ENCODE measurements around the gene MYH6. TPM values are rescaled to one million over a fixed set of nuclear protein-coding genes. Genes with fewer than 3 reads are reported as not detected.

The MYH6 gene
- total RNA-seq, 1 experiment from 2014 or later, result not detected

DNA sequence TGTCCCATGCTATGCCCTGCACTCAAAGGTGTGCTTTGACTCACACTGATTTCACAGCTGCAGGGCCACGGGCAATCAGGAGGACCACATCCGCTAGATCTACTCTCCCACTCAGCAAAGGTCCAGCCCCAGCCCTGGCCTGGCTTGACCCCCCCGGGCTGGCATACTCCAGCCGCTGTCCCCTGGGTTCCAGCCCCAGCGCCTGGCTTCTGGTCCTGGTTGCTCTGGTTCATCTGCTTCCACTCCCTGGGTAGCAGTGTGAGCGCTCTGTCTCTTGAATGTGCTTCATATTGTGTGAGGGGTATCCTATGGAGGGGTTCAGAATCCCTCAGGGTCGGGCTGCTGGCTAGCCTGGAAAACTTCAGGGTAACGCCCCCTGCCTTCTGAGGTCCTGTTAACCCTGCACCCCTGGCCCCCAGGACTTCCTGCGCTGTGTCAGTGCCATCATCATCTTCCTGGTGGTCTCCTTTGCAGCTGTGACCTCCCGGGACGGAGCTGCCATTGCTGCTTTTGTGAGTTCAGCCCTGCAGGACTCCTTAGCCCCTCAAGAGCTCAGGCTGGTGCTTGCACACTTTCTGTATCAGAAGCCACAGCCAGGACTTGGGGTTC is 29.4 kb downstream of the MYH6 start:
- H3K27ac ChIP-seq (ENCODE audit: low read depth, low read length, poor library complexity, severe bottlenecking), result no peak overlapping the region
- intact Hi-C loops (cut with micrococcal nuclease; ENCODE audit: unreplicated experiment), result no loop called here
- CTCF ChIA-PET, result no interaction called here

DNA sequence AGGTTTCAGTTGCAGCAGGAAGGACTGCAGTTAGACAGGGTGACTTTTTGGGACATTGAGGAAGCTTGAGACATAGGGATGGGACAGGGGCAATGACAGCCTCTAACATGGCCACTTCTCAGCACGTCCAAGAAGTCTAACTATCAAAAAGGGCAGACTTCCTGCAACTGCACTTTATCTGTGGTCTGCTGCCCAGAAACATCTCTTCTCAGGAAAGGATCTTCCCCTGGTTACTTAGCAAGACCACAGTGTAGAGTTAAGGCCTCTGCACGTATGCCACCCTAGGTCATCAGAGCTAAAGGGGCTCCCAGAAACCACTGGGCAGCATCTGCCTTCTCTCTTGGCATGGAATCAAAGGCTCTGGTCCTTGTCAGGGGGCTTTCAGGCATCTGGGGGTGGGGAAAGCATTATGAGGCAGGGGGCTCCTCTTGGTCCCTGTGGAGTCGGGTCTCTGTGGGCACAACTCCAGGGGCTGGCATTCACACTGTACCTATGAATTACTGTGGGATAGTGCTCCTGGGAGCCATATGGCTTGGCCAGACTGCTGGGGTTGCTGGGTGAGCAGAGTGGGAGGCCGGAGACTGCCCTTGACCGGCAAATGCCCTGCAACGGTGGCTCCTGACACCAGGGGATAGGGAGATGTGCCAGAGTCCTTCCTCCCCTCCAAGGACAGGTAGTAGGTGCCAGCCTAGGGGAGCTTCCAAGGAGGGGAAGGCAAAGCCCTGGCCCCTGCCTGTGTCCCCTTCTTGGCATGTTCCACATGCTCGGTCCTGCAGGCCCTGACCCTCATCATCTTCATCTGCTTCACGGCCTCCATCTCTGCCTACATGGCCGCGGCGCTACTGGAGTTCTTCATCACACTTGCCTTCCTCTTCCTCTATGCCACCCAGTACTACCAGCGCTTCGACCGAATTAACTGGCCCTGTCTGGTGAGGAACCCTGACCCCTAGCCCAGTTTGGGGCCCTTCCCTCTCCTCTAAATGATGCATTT is 30.2 kb downstream of the MYH6 start:
- no peaks in the 10 kb centered on the region for H3K9me3 ChIP-seq (ENCODE audit: low read depth, low read length, poor library complexity, severe bottlenecking)
- POLR2A ChIA-PET (ENCODE audit: low non-redundant PET), result no interaction called here
- no TSS peak for BruUV-seq (replicated peaks)

More for the DNA sequence above, 29.4 kb downstream of the MYH6 start:
- Histone ChIP-seq H3K36me3 (ENCODE audit: insufficient read depth, low read length, poor library complexity, severe bottlenecking) (no peaks in the 10 kb centered on the region), H3K4me1 (ENCODE audit: insufficient read depth, low read length, poor library complexity, severe bottlenecking) (peaks cover 8% of the 10 kb centered on the region), H3K27me3 (replicated peaks; ENCODE audit: insufficient read depth, low read depth, low read length, poor library complexity) (no peaks in the 10 kb centered on the region), H3K4me3 (ENCODE audit: low read depth, low read length, poor library complexity, severe bottlenecking) (no peak overlapping the region), H3K9me3 (ENCODE audit: low read depth, low read length, poor library complexity, severe bottlenecking) (no peaks in the 10 kb centered on the region)
- no TSS peak for BruUV-seq (replicated peaks)
- POLR2A ChIA-PET (ENCODE audit: low non-redundant PET), result no interaction called here
- no peak for DNase-seq (ENCODE audit: low spot score)
- TF ChIP-seq, protein P1, sequence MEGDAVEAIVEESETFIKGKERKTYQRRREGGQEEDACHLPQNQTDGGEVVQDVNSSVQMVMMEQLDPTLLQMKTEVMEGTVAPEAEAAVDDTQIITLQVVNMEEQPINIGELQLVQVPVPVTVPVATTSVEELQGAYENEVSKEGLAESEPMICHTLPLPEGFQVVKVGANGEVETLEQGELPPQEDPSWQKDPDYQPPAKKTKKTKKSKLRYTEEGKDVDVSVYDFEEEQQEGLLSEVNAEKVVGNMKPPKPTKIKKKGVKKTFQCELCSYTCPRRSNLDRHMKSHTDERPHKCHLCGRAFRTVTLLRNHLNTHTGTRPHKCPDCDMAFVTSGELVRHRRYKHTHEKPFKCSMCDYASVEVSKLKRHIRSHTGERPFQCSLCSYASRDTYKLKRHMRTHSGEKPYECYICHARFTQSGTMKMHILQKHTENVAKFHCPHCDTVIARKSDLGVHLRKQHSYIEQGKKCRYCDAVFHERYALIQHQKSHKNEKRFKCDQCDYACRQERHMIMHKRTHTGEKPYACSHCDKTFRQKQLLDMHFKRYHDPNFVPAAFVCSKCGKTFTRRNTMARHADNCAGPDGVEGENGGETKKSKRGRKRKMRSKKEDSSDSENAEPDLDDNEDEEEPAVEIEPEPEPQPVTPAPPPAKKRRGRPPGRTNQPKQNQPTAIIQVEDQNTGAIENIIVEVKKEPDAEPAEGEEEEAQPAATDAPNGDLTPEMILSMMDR (conservative IDR thresholded peaks at IDR 0.05; ENCODE audit: low read depth, low read length), result no peak
- no peak for TF ChIP-seq EZH2 (IDR thresholded peaks at IDR 0.05; ENCODE audit: borderline replicate concordance, low read depth, low read length, poor library complexity, severe bottlenecking)

DNA sequence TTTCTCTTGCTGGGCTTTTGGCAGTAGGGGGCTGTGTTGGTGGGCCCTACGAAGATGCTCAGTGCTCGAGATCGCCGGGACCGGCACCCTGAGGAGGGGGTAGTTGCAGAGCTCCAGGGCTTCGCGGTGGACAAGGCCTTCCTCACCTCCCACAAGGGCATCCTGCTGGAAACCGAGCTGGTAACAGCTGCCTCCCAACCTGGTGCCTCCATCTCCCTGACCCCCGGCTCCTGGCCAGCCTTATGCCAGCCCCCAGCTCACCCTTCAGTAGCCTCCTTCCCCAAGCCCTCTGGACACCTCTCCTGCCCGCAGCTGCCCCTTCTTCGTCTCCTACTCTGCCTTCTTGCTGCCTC is 30.9 kb downstream of the MYH6 start:
- ChIA-PET CTCF (interaction anchor here (0.5 kb wide), 1 partner anchor 716 kb away, joined by 11 read pairs; no protein-coding TSS in a partner anchor), POLR2A (ENCODE audit: low non-redundant PET) (no interaction called here)
- DNase-seq (ENCODE audit: low spot score), result no peak
- Histone ChIP-seq H3K36me3 (ENCODE audit: insufficient read depth, low read length, poor library complexity, severe bottlenecking) (no peaks in the 10 kb centered on the region), H3K27me3 (replicated peaks; ENCODE audit: insufficient read depth, low read depth, low read length, poor library complexity) (no peaks in the 10 kb centered on the region), H3K4me3 (ENCODE audit: low read depth, low read length, poor library complexity, severe bottlenecking) (no peak overlapping the region), H3K9me3 (ENCODE audit: low read depth, low read length, poor library complexity, severe bottlenecking) (no peaks in the 10 kb centered on the region), H3K4me1 (ENCODE audit: insufficient read depth, low read length, poor library complexity, severe bottlenecking) (peaks cover 8% of the 10 kb centered on the region), H3K27ac (ENCODE audit: low read depth, low read length, poor library complexity, severe bottlenecking) (no peak overlapping the region)
- intact Hi-C loops (cut with micrococcal nuclease; ENCODE audit: unreplicated experiment), result no loop called here
- no TSS peak for BruUV-seq (replicated peaks)
- TF ChIP-seq, protein P1 (conservative IDR thresholded peaks at IDR 0.05; ENCODE audit: low read depth, low read length), result no peak
- no peak for TF ChIP-seq EZH2 (IDR thresholded peaks at IDR 0.05; ENCODE audit: borderline replicate concordance, low read depth, low read length, poor library complexity, severe bottlenecking)

More for the DNA sequence above, 30.2 kb downstream of the MYH6 start:
- no peak for TF ChIP-seq EZH2 (IDR thresholded peaks at IDR 0.05; ENCODE audit: borderline replicate concordance, low read depth, low read length, poor library complexity, severe bottlenecking)
- TF ChIP-seq, protein P1 (conservative IDR thresholded peaks at IDR 0.05; ENCODE audit: low read depth, low read length), result no peak
- intact Hi-C loops (cut with micrococcal nuclease; ENCODE audit: unreplicated experiment), result no loop called here
- Histone ChIP-seq H3K4me1 (ENCODE audit: insufficient read depth, low read length, poor library complexity, severe bottlenecking) (peaks cover 8% of the 10 kb centered on the region), H3K36me3 (ENCODE audit: insufficient read depth, low read length, poor library complexity, severe bottlenecking) (no peaks in the 10 kb centered on the region), H3K4me3 (ENCODE audit: low read depth, low read length, poor library complexity, severe bottlenecking) (no peak overlapping the region), H3K27me3 (replicated peaks; ENCODE audit: insufficient read depth, low read depth, low read length, poor library complexity) (no peaks in the 10 kb centered on the region), H3K27ac (ENCODE audit: low read depth, low read length, poor library complexity, severe bottlenecking) (no peak overlapping the region)
- CTCF ChIA-PET, result interaction anchor here (0.5 kb wide), 1 partner anchor 716 kb away, joined by 11 read pairs; no protein-coding TSS in a partner anchor
- DNase-seq (ENCODE audit: low spot score), result no peak

Data from A673 (cell line).